Islet of Langerhans (tissue), 1 donor: ENCODE measurements around the gene BZW1.

Experiments used
- FAIRE-seq: peaks from one replicate; lab custom pipeline; 2011; peaks lifted over from hg19 to GRCh38; lab: Jason Lieb, UNC

Gene BZW1

DNA sequence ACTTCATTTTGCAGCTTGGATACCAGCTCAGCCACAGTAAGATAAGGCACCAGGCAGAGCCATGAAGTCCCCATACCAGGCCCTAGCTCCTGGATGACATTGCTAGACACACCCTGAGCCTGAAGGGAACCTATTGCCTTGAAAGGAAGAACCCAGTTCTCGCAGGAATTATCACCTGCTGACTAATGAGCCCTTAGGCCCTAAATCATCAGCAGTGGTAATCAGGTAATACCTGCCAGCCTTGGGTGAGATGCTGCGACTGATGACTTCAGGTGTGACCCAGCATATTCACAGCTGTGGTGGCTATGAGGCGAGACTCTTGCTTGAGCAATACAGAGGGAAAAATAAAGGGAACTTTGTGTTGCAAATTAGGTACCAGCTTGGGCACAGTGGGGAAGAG, 27.8 kb downstream of the BZW1 start:
- no peak for FAIRE-seq

DNA sequence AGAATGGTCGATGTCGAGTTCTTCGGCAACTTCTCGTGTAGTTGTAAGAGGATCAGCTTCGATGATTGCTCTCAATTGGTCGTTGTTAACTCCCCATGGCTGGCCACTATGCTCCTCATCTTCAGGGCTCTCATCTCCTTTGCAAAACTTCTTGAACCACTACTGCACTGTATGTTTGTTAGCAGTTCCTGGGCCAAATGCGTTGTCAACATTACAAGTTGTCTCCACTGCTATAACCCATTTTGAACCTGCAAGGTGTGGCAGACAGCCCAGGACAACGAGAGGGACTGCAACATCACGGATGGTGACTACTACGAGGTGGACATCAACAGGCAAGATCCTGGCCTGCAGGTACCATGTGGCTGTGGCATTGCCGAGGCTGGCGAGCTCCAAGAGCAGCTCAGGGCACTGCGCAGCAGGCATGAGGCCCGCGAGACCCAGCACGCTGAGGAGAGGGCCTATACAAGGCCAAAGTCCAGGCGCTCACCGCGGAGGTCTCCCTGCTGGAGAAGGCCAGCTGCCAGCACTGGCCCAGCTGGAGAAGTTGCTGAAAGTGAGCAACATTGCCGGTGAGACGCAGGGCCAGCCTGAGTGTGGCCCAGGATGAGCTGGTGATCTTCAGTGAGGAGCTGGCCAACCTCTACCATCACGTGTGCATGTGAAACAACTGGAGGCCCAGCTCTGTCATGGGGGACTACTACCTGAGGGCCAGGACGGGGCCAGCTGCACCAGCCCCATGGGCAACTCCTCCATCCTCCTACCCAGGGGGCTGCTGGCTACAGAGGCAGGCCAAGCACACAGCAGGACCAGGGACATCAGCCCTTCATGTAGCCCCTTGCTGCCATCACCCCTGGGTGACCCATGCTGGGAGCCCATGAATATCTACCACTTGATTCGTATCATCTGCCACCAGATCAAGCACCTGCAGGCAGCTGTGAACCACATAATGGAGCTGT, 32.6 kb downstream of the BZW1 start:
- no peak for FAIRE-seq

DNA sequence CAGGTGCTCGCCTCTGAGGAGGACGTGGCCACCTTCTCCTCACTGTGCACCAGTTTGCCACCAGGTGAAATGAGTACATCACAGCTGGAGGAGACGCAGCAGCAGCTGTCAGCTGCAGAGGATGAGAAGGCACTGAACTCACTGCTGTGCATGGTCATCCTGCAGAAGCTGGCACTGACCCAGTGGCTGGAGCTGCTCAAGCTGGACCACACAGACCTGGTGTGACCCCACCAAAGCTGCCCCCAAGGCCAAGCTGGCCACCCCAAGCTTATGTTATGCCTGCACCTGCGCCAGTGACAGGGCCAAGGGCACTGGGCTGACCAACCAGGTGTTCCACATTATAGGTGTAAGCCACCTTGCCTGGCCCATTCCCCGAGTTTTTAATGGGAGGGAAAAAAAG, 33.5 kb downstream of the BZW1 start:
- no peak for FAIRE-seq

DNA sequence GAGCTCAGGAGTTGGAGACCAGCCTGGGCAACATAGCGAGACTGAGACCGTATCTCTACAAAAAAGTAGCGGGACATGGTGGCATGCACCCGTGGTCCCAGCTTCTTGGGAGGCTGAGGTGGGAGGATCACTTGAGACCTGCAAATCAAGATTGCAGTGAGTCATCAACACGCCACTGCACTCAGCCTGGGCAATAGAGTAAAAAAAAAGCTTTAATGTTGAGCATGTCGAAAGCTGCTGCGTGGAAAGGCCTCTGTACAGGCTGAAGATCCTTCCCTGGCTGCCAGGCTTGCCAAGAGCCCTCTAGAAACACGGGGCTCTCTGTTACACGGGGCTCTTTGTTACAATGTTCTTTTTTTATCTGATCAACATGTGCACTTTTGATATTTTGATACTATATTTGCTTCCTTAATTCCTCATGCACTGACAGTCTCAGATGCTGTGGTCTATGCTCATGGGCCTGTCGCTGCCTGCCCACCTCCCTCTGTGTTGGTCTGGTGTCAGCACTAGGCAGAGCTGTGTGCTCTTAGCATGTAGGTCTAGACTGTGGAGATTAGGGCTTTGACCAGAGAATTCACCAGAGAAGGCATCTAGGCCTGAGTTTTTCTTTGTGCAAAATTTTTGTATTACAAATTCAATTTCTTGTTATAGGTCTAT, 34.1 kb downstream of the BZW1 start:
- FAIRE-seq: no peak

DNA sequence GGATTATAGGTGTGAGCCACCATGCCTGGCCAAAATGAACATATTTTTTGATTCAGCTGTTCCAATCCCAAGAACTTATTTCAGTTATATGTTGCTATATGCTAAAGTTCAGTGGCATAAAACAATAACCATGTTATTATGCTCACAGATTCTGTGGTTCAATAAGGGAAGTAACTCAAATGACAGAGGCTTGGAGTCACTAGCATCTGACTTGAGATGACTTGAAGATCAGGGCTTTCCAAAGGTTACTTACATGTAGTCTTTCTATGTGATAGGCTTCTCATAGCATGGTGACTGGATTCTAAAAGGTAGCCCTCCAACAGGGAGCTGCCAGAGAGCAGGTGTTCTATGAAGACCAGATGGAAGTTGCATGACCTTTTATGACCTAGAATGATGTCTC, 35.6 kb downstream of the BZW1 start:
- no peak for FAIRE-seq

DNA sequence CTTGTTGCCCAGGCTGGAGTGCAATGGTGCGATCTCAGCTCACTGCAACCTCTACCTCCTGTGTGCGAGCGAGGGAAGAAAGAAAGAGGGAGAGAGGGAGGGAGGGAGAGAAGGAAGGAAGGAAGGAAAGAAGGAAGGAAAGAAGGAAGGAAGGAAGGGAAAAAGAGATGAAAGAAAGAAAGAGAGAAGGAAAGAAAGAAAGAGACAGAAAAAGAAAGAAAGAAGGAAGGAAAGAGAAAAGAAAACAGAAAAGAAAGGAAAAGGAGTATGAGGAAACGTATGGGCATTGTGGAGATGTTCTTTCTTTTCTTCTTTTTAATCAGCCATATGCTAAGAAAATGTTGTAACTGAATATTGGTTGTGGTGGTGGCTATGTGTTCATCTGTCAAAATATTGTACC, 36.2 kb downstream of the BZW1 start:
- FAIRE-seq: no peak

DNA sequence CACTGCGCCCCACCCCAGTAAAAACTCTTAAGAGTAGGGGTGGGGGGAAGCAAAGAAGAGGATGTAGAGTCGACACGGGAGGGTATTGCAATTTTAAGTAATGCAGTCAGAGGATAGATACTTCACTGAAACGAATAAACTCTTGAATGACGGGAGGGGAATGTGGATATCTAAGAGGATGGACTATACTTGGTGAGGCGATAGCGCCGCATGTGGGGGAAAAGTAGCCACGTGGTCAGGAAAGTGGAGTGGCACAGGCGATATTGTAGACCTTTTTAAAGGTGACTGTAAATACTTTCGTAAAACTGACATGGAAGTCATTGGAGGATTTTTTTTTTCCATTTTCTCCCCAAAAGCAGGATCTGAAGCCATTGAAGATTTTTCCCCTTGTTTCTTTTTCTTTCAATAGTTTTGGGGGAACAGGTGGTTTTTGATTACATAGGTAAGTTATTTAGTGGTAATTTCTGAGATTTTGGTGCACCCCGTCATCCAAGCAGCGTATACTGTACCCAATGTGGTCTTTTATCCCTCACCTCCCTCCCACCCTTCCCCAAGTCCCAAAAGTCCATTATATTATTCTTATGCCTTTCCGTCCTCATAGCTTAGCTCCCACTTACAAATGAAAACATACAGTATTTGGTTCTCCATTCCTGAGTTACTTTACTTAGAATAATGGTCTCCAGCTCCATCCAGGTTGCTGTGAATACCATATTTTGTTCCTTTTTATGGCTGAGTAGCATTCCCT, 39.0 kb downstream of the BZW1 start:
- FAIRE-seq: no peak

DNA sequence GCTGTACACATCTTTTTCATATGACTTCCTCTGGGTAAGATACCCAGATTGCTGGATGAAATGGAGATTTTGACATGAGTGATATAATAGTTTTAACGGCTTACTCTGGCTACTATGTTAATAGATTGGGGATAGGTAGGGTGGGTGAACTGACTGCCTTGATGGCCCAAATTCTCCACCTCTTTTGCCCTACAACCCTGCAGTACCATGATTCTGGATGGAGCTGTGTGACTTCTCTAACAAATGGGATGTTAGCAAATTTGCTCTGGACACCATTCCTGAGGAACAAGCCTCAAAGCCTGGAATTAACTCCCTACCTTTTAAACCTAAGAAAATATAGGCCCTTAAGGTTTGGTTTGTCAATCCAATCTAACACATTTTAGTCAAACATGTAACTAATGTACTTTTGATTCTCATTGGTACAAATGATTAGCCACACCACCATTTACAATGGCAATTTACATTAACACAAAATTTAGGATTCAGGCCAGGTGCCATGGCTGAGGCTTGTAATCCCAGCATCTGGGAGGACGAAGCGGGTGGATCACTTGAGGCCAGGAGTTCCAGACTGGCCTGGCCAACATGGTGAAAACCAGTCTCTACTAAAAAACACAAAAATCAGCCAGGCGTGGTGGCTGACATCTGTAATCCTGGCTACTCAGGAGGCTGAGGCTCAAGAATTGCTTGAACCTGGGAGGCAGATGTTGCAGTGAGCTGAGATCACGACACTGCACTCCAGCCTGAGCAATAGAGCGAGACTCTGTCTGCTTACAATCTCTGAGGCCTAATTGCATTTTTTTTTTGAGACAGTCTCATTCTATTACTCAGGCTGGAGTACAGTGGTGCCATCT, 39.9 kb downstream of the BZW1 start:
- no peak for FAIRE-seq

DNA sequence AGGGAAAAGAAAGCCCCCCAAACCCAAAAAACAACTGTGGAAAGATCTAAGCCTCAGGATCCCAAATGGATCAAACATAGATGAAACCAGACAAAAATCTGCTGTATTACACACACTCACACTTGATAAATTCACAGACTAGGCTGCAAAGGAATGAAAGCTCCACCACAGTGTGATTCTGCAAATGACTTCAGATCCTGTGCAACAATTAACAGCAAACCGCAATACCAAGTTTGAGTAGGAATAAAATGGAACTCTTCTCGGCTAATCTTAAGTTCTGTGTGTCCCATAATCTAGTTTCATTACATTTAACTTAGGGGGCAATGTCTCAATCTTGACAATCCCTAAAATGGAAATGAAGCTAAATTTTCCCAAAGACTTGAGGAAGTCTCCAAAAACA, 40.9 kb downstream of the BZW1 start:
- FAIRE-seq: no peak

DNA sequence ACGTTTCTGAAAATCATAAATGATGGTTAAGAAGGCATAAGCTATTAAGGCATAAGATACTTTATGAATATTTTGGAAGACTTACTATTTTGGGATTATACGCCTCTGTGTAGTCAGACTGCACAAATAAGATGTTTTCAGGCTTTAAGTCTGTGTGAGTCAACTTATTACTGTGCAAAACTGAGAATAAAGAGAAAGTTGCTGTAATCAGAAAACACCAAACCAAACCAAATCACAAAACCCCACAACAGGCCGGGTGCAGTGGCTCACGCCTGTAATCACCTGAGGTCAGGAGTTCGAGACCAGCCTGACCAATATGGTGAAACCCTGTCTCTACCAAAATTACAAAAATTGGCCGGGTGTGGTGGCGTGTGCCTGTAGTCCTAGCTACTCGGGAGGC, 45.1 kb downstream of the BZW1 start:
- FAIRE-seq: no peak

DNA sequence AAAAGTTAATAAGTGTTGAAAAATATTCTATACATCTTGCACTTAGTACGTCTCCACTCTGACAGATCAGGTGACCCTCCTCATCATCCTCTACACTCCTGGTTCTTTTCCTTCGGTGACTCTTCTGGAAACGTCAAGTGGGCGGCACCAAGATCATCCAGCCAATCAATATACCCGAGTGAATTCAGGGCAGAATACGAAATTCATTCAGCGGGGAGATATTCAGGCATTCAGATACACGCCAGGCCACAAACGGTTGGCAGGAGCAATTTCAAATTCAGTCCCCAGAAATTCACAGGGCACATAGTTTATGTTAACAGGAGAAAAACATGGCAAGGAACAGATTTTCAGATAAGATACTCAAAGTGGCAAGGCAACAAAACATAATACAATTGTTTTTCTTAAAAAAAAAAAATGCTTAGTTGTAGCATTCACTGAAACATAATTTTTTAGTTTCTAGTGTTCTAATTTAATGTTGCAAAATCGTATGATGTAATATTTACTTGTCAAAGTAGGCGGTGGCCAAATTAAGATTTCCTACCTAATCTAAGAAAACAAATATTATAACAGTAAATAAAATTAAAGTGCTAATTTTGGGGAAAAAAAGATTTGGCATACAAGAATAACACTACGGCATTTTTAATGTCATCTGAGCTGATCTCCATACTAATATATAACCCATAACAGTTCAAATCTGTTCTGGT, 48.5 kb downstream of the BZW1 start:
- no peak for FAIRE-seq

DNA sequence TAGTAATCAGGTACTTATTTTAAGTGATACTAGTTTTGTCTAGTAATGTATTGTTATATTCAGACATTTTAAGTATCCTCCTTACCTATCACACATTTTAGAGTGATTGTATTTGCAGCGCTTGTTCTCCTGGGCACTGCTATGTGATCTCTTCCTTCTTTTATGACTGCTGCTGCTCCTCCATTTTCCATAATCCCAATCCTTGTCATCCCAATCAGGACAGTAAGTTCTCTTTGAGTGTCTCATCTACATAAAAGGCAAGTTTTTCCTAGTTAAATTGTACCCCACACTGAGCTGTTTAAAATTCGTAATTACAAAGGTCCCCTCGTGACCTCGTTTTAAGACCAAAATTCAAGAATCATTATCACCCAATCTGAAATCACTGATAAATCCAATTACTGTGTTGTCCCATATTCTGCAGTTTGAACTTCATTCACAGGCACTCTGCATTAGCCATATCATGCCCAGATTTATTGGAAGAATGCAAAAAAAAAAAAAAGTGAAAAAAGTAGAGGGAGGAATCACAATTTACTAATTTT, 50.0 kb downstream of the BZW1 start:
- no peak for FAIRE-seq

DNA sequence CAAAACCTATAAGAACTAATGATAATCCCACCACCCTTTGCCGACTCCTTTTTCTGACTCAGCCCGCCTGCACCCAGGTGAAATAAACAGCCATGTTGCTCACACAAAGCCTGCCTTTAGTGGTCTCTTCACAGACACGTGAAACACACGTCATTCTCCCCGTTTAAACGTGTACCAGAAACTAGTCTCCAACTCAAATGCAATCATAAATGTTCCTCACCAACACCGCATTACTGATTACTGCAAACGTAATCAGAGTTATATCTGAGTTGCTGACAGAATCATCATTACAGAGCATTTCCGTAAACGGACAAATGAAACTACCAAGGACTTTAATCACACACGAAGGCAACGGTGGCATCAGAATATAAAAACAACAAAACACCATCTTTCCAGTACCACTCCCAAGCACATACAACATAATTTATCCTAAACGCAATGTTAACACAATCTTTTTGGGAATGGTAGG, 50.9 kb downstream of the BZW1 start:
- FAIRE-seq: peak; percentile 5

DNA sequence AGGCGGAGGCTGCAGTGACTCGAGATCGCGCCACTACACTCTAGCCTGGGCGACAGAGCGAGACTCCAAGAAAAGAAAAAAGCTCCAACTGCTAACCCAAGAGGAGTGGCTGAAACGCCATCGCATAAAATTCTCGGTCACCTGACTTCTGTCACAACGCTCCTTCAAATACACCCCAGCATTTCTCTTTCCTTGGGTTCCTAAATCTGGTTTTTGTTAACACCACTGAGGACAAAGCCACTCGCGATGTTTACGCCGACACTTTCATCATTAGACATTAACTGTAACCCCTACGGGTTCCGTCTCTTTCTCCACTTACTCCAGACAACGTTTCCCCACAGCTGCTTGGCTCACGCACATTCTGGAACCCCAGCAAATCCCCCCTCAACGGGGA, 52.1 kb downstream of the BZW1 start:
- no peak for FAIRE-seq

DNA sequence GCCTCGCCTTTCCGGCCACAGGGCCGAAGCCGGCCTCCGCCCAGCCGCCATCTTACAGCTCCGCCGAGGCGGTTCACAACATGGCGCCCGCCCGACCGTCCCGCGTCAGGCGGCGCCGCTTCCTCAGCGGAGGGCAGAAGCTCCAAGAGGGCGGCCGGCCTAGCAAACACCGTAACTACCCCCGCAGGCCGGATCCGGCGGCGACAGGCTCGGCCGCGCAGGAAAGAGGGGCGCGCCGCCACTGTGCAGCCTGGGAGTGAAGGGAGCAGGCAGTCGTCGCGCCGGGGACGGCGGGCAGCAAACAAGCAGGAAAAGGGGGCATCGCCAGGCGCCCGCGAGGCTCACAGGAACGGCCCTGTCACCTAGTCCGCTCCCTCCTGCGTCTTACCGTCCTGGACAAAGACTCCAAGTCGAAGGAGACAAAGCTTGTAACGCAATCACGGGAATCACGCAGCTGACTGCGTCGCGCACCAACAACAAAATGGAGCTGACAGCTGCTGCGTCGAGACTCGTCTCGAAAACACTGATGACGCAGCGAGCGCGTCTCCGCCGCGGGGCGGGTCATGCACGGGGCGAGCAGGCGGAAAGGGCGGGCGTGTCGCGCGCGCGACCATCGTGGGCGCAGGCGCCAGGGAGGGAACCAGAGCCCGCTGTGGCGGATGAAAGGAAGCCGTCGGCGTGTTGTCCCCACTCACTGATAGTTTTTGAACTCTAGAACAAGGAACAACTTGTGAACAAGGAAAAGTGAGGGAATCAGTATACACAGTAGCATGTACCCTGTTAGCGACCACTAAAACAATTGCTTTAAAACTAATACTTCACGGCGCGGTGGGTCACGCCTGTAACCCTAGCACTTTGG, 52.7 kb downstream of the BZW1 start, which contains the start of gene CLK1:
TSS of gene CLK1 (minus strand) at position 483 of the 859 bp plus-strand sequence. CDS start 2,796 bp downstream, outside the sequence.
- FAIRE-seq: no peak

DNA sequence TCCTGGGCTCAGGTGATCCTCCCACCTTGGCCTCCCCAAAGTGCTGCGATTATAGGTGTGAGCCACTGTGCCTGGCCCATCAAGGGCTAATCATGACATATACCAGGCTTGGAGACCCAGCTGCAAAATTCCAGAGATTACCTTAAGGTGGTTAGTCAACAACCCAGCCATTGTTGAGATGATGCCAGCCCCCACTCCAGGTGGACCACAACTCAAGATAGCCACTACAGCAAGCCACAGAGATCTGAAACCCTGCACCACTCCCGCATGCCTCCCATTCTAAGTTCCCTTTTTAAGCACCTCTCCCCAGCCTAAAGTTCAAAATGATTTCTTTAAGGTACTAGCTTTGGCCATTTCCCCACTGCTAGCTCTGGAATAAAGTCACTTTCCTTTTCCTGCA, 57.3 kb downstream of the BZW1 start:
- FAIRE-seq: no peak

DNA sequence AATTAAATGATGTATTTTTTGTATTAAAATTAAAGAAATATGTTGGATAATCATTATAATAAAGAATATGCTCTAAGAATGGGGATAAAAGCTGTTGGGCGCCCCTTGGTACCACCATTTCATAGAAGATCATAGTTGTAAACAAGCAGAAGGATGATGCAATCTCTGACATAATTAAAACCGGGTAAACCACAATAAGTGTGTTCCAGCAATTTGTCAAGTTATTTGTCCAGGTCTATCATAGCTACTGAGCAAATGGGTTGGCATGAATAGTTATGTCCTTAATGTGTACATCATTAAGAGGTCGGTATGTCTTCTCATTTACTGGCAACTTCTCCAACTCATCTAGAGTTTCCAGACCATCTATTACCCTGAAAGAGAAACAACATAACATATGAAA, 59.4 kb downstream of the BZW1 start:
- no peak for FAIRE-seq

DNA sequence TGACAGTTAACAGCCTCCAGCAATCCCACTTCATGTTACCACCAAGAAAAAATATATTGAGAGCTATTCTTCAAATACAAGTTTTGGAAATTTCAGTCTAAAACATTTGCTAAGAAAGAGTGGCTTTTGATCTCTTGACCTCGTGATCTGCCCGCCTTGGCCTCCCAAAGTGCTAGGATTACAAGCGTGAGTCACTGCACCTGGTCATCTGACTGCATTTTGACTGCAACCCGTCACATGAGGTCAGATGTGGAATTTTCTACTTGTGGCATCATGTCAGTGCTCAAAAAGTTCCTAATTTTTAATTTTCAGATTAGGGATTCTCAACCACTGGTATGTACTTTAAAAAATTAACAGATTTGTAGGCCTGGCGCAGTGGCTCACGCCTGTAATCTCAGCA, 61.9 kb downstream of the BZW1 start:
- no peak for FAIRE-seq
